NCI-H2107 treated with DMSO at 0.1 percent for 48 hours (cell line): Measurements from ENCODE around the gene NOVA2.

ENCODE experiments used
- DNase-seq: peaks from one replicate; lab custom pipeline; 2025; ENCODE audit not compliant: unreplicated experiment; lab: John Stamatoyannopoulos, UW

Gene NOVA2

GRCh38 chr19:45967246-45967645, 6.4 kb downstream of the NOVA2 start:
- DNase-seq = no peak

GRCh38 chr19:45962021-45962420, 11.6 kb downstream of the NOVA2 start:
- no peak for DNase-seq

- DNase-seq = no peak
Observed at GRCh38 chr19:45960595-45961235, 12.9 kb downstream of the NOVA2 start.

- DNase-seq = no peak
Observed at GRCh38 chr19:45959517-45960025, 14.1 kb downstream of the NOVA2 start.

- no peak for DNase-seq
Observed at GRCh38 chr19:45958769-45959516, 14.7 kb downstream of the NOVA2 start.

GRCh38 chr19:45958320-45958719, 15.3 kb downstream of the NOVA2 start:
- no peak for DNase-seq

- DNase-seq = no peak
Observed at GRCh38 chr19:45955905-45956608, 17.6 kb downstream of the NOVA2 start.

GRCh38 chr19:45954156-45954555, 19.5 kb downstream of the NOVA2 start:
- peak; percentile 16 for DNase-seq

GRCh38 chr19:45953676-45954075, 20.0 kb downstream of the NOVA2 start:
- DNase-seq = no peak

- no peak for DNase-seq
Observed at GRCh38 chr19:45952686-45953505, 20.8 kb downstream of the NOVA2 start.

- DNase-seq = no peak
Observed at GRCh38 chr19:45952341-45952685, 21.4 kb downstream of the NOVA2 start.

GRCh38 chr19:45947926-45948325, 25.7 kb downstream of the NOVA2 start:
- no peak for DNase-seq

- DNase-seq = no peak
Observed at GRCh38 chr19:45940515-45940805, 33.2 kb downstream of the NOVA2 start.

GRCh38 chr19:45939792-45940514, 33.7 kb downstream of the NOVA2 start:
- no peak for DNase-seq

- no peak for DNase-seq
Observed at GRCh38 chr19:45938733-45939319, 34.8 kb downstream of the NOVA2 start.

- no peak for DNase-seq
Observed at GRCh38 chr19:45935267-45935666, 38.4 kb downstream of the NOVA2 start.

GRCh38 chr19:45934551-45935230, 39.0 kb downstream of the NOVA2 start:
- DNase-seq = no peak

GRCh38 chr19:45933759-45934158, 39.9 kb downstream of the NOVA2 start:
- no peak for DNase-seq

GRCh38 chr19:45931055-45931454, 42.6 kb downstream of the NOVA2 start:
- no peak for DNase-seq

- no peak for DNase-seq
Observed at GRCh38 chr19:45929247-45929646, 44.4 kb downstream of the NOVA2 start.
